Measurements from ENCODE around the gene ZCCHC14.
"Not testable (repeated sequence)": the region's sequence is repeated elsewhere in the genome, so short reads cannot be mapped to it uniquely, and the experiment has no call there.

ZCCHC14 gene

DNA sequence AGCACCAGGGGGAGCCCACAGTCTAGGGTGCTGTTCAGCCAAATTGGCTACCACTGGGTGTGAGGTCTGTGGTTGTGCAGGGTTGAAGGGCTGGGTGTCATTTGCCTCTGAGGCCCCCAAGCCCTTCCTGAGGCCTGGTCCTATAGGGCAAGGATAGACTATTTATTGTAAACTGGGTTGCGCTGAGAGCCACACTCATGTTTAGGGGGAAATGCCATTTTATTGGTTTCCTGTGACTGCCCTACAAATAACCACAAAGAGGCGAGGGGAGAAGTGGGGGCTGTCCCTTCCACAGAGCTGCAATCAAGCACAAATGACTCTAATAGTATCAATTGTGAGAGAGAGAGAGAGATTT is 3.6 kb upstream of the ZCCHC14 start:
- H3K4me3 ChIP-seq (ENCODE audit: low read length) = no peak overlapping the region
- no peak for TF ChIP-seq CTCF (conservative IDR thresholded peaks at IDR 0.05; ENCODE audit: low read length)
- DNase-seq (ENCODE audit: low read depth) = no peak

DNA sequence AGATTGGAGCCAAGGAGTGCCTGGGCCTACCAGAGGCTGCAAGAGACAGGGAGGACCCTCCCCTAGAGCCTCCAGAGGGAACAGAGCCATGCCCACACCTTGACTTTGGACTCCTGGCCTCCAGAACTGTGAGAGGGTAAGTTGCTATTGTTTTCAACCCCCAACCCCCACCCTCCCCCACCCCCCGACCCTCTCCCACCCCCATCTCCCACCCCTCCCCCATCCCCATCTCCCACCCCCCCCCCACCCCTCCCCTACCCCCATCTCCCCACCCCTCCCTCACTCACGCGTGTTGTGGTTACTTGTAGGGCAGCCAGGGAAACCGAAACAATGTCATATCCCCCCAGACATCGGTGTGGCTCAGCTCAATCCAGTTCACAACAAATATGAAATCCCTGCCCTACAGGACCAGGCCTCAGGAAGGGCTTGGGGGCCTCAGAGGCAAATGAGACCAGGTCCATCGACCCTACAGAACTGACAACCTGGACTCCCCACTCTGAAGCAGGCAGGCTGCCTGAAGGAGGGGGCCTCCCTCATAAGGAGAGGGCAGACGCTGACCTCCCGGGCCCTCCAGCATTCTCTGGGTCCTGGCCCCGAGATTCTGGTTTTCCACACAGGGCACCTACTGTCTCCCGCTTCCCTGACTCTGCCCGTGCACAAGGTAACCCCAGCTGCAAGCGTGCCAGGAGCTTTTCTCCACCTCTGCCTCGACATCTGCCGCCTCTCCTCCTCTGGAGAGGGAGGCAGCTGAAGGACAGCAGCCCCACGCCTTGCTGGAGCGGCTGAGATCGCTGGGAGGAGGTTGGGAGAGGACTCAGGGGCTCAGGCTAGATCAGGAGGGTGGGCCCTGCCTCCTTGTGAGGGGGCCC is 3.0 kb upstream of the ZCCHC14 start:
- no peak overlapping the region for H3K4me3 ChIP-seq (ENCODE audit: low read length)
- DNase-seq (ENCODE audit: low read depth) = no peak
- no peak for TF ChIP-seq CTCF (conservative IDR thresholded peaks at IDR 0.05; ENCODE audit: low read length)

DNA sequence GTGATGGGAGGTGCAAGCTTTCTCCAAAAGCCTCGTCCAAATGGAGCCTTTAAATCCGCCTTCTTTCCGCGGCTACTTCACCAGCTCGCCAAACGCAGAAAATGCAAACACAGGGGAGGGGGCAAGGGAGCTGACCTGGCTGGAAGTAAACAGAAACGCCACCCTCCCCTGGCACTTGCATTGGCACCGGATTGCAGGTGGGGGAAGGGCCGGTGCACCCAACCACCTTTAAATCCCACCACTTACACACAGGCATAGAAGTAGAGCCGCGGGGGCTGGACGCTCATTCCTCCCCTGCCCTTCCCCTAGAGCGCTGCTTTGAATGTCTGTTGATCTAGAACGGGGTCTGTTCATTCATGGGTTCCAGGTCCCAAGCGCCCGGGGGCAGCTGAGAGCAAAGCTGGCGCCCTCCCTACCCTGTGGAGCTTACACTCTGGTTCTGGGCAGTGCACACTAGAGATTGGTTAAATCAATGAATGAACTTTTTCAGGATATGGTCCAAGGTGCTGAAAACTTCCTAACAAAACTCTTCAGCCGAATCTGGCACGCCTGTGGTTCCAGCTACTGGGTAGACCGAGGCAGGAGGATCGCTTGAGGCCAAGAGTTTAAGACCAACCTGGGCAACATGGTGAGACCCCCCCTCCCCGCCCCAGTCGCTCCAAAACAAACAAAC is 920 bp upstream of the ZCCHC14 start:
- no peak for DNase-seq (ENCODE audit: low read depth)
- peak overlapping the region; percentile 58 for H3K4me3 ChIP-seq (ENCODE audit: low read length)
- no peak for TF ChIP-seq CTCF (conservative IDR thresholded peaks at IDR 0.05; ENCODE audit: low read length)

DNA sequence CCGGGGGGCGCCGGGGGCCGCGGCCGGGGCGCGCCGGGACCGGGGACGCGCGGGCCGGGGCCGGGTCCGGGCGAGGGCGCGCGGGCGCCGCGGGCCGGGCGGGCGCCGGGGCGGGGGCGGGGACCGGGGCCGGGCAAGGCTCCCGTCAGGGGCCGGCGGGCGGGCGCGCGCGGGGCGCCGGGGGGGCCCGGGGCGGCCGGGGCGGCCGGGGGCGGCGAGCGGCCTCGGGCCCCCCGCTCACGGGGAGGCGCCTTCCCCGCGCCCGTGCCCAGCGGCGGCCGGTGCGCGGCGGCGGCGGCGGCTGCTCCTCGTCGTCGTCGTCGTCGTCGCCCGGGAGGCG is 563 bp downstream of the ZCCHC14 start:
- DNase-seq (ENCODE audit: low read depth) = no peak
- TF ChIP-seq CTCF (conservative IDR thresholded peaks at IDR 0.05; ENCODE audit: low read length) = no peak
- H3K4me3 ChIP-seq (ENCODE audit: low read length) = peak overlapping the region; percentile 20; the same call in 1 of the 2 replicates

DNA sequence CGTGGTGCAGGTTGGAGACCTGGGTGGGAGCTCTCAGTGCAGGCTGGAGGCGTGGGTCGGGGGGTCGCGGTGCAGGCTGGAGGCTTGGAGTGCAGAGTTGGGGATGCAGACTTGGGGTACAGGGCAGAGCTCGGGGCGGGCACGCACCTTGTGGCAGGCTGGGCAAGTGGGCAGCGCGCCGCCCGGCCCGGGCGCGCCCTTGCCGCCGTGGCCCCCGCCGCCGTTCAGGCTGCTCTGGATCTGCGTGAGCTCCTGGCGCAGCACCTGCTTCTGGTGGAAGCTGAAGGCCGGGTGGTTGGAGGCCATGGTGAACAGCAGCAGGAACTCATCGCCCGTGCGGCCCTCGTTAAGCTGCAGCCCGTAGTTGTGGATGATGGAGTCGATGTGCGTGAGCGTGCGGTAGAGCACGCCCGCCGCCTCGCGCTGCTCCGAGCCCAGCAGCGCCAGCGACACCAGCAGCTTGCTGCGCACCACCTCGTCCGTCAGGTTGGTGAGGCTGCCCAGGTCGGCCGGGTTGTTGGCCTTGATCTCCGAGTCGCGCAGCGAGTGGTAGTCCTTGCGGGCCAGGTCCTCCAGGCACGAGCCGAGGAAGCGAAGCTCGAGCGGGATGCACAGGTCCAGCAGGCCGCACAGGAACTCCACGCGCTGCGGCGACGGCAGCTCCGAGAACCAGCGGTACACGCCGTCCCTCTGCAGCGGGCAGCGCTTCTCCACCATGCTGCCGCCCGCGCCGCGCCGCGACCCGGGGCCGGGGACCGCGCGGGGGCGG is 1.1 kb downstream of the ZCCHC14 start:
- no peak for TF ChIP-seq CTCF (conservative IDR thresholded peaks at IDR 0.05; ENCODE audit: low read length)
- DNase-seq (ENCODE audit: low read depth) = no peak
- H3K4me3 ChIP-seq (ENCODE audit: low read length) = peak overlapping the region; percentile 63

DNA sequence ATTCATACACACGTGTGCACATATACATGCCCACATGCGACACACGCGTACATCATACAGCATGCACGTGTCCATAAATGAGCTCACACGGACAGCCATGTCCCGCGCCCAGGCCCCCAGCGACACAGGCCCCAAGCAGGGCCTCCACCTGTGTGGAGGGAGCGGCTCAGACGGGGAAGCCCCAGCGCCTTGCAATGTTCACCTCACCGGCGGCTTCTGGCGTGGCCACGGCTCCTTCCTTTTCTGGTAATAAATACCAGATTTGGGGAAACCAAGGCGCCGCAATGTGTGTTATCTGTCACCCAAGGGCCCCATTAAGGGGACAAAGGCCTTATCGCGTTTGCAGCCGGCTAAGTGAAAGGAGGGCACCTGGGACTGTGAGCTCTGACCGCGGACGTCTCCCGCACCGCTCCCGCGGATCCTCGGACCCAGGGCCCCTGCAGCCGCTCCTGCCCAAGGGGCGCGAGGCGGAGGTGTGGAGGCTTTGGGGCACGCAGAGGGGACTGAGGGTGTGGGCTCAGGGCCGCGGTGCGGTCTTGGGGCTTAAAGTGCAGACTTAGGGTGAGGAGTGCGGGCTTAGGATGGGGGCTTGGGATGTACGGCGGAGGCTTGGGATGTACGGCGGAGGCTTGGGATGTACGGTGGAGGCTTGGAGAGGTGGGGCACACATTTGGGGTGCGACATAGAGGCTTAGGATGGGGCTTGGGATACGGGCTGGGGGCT is 1.9 kb downstream of the ZCCHC14 start:
- peak overlapping the region; percentile 63 for H3K4me3 ChIP-seq (ENCODE audit: low read length)
- DNase-seq (ENCODE audit: low read depth) = not testable (repeated sequence)

All from AG10803 (cell line).